CD14-positive monocyte (primary cell): ENCODE data around the gene FHIT. TPM values are rescaled to one million over a fixed set of nuclear protein-coding genes. Genes with fewer than 3 reads are reported as not detected.

Experiments
- DNase-seq, 3 donors: peaks; one replicate each; pipeline ENCODE4 v3.0.0-alpha.2; 2011 to 2022
- H2AFZ ChIP-seq: 2 replicates; pipeline ENCODE4 v1.6.0; 2012; ENCODE audit warnings: mild to moderate bottlenecking, low read depth, low read length, inconsistent platforms; ENCODE audit not compliant: insufficient read depth, poor library complexity, severe bottlenecking
- H3K27ac ChIP-seq, 2 donors: 1 replicate in 1 of 2; 2 replicates in 1 of 2; pipeline ENCODE4 v1.5.1; 2012 to 2013; ENCODE audit warnings: low read length in 2 of 2, control low read depth in 1 of 2, inconsistent platforms in 1 of 2, low read depth in 1 of 2, mild to moderate bottlenecking in 1 of 2
- H3K27me3 ChIP-seq, 2 donors: one replicate each; pipeline versions ENCODE4 v1.6.0 to v1.6.1; 2011 to 2013; ENCODE audit warnings: low read length in 2 of 2; ENCODE audit not compliant: control insufficient read depth in 2 of 2, insufficient read depth in 2 of 2
- H3K36me3 ChIP-seq, 2 donors: replicated peaks in 1 of 2; 1 replicate in 1 of 2; 2 replicates in 1 of 2; pipeline versions ENCODE4 v1.5.1 to v1.6.1; 2012 to 2013; ENCODE audit warnings: low read length in 2 of 2, control low read depth in 1 of 2, inconsistent platforms in 1 of 2, mild to moderate bottlenecking in 1 of 2; ENCODE audit not compliant: insufficient read depth in 2 of 2, control insufficient read depth in 1 of 2
- H3K4me1 ChIP-seq, 2 donors: 1 replicate in 1 of 2; 2 replicates in 1 of 2; pipeline versions ENCODE4 v1.5.1 to v1.6.1; 2012 to 2013; ENCODE audit warnings: low read length in 2 of 2, control low read depth in 1 of 2, inconsistent platforms in 1 of 2, mild to moderate bottlenecking in 1 of 2, moderate library complexity in 1 of 2; ENCODE audit not compliant: insufficient read depth in 2 of 2, control insufficient read depth in 1 of 2
- H3K4me2 ChIP-seq: replicated peaks from 2 replicates; pipeline ENCODE3; 2012; ENCODE audit warnings: low read length, moderate library complexity, mild to moderate bottlenecking; ENCODE audit not compliant: poor library complexity, severe bottlenecking; ENCODE audit errors: extremely low read depth
- H3K4me3 ChIP-seq, 3 experiments: fragments of 200-600 bp in 1 of 3; sonication (generic) in 1 of 3; replicated peaks in 1 of 3; 1 replicate in 2 of 3; 2 replicates in 1 of 3; pipeline ENCODE4 v1.5.1; 2011 to 2013; ENCODE audit warnings: low read length in 3 of 3, mild to moderate bottlenecking in 3 of 3, control low read depth in 2 of 3, low read depth in 2 of 3, inconsistent platforms in 1 of 3, moderate library complexity in 1 of 3
- H3K79me2 ChIP-seq: 2 replicates; pipeline ENCODE4 v1.6.0; 2012; ENCODE audit warnings: mild to moderate bottlenecking, control low read depth, inconsistent platforms, low read length, moderate library complexity; ENCODE audit not compliant: insufficient read depth
- H3K9ac ChIP-seq: 2 replicates; pipeline ENCODE4 v1.6.0; 2017; ENCODE audit warnings: low read length, mild to moderate bottlenecking; ENCODE audit not compliant: insufficient read depth, poor library complexity, severe bottlenecking
- H3K9me3 ChIP-seq, 2 donors: replicated peaks in 1 of 2; 1 replicate in 1 of 2; 2 replicates in 1 of 2; pipeline versions ENCODE4 v1.5.1 to v1.6.1; 2012 to 2013; ENCODE audit warnings: low read length in 2 of 2, control low read depth in 1 of 2; ENCODE audit not compliant: control insufficient read depth in 1 of 2, insufficient read depth in 1 of 2
- H4K20me1 ChIP-seq: 2 replicates; pipeline ENCODE4 v1.6.0; 2012; ENCODE audit warnings: mild to moderate bottlenecking, low read length, control low read depth, moderate library complexity; ENCODE audit not compliant: insufficient read depth
- H3K27ac Mint-ChIP-seq, 7 donors: one replicate each; pipeline ENCODE4 v1.8.0; 2020; ENCODE audit warnings: mild to moderate bottlenecking in 7 of 7, mixed read lengths in 7 of 7, moderate library complexity in 6 of 7, inconsistent platforms in 2 of 7
- H3K27me3 Mint-ChIP-seq, 3 donors: one replicate each; pipeline ENCODE4 v1.8.0; 2021 to 2022; ENCODE audit warnings: low read depth in 3 of 3, mild to moderate bottlenecking in 3 of 3, mixed read lengths in 3 of 3, moderate library complexity in 3 of 3, inconsistent platforms in 1 of 3
- H3K36me3 Mint-ChIP-seq, 2 donors: one replicate each; pipeline ENCODE4 v1.8.0; 2020; ENCODE audit warnings: mixed read lengths in 2 of 2, inconsistent platforms in 1 of 2, mild to moderate bottlenecking in 1 of 2
- H3K4me1 Mint-ChIP-seq: one replicate; pipeline ENCODE4 v1.8.0; 2020; ENCODE audit warnings: mild to moderate bottlenecking, mixed read lengths
- H3K4me3 Mint-ChIP-seq, 2 donors: one replicate each; pipeline ENCODE4 v1.8.0; 2020; ENCODE audit warnings: mild to moderate bottlenecking in 2 of 2, mixed read lengths in 2 of 2, moderate library complexity in 1 of 2
- H3K9me3 Mint-ChIP-seq, 7 donors: one replicate each; pipeline ENCODE4 v1.8.0; 2020 to 2022; ENCODE audit warnings: mixed read lengths in 7 of 7, mild to moderate bottlenecking in 6 of 7, moderate library complexity in 6 of 7, inconsistent platforms in 2 of 7
- CTCF ChIP-seq: fragments of 200-600 bp; IDR thresholded peaks from one replicate; pipeline ENCODE4 v1.8.0; 2022; ENCODE audit warnings: antibody characterized with exemption, mild to moderate bottlenecking
- WGBS: methylation state at CpG from one replicate; pipeline ENCODE4 v1.1.5; 2013; ENCODE audit warnings: missing lambda C conversion rate; ENCODE audit not compliant: insufficient coverage; 5-methylcytosine and 5-hydroxymethylcytosine counted together
- intact Hi-C, 2 donors: fragments of 100-400 bp; cut with micrococcal nuclease; formaldehyde crosslinking; loops; one replicate each; pipeline versions ENCODE4 v1.15.0 to v1.15.1; 2023
- polyA plus RNA-seq, 3 donors: library from polyadenylated mRNA; depleted of rRNA in 1 of 3; unstranded in 2 of 3; stranded (reverse) in 1 of 3; fragments of 300-500 nt in 2 of 3; fragments of >200 nt in 1 of 3; fragmentation: Illumina TruSeq in 2 of 3; gene quantifications; 1 replicate in 2 of 3; 2 replicates in 1 of 3; pipeline ENCODE4 v1.2.3, GENCODE V29; 2012 to 2021

Gene FHIT
- polyA plus RNA-seq, 3 donors = 1.7 to 3.4 (median 3.2) TPM

DNA sequence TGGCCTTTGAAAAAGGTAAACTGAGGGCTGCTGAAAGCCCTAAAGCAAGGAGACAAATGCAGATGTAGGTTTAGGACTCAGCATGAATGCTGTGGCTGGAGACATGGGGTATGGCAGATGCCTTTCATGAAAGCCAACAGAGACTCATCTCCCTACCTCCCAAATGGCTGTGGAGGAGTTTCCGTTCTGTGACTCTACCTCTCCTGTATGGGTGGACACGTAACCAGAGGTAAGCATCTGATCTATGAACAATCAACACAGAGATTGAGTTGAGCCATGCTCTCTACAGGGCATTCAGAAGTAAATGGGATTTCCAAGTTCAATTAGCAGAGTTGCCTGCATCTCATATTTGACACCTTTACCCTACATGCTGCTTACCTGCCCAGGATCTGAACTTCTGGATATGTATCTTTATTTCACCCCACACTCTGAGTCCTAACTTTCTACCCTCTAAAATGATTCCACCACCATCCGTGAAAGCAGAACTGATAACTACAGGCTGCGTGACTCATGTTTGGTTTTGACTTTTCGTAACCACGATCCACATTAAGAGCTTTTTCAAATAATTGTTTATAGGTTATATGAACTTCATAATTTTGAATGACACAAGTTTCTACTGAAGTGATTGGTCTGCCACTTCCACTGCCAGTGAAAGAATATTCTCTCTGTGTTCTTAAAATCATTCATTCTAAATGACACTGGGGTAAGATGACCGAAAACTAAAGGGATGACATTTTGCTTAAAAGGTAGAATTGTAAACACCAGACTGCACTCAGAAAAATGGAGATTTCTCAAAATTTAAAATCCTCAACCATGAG is 1058.7 kb downstream of the FHIT start:
- Histone ChIP-seq H3K36me3 (no peaks in the 10 kb centered on the region), H3K79me2 (no peaks in the 10 kb centered on the region), H3K4me3 (no peak overlapping the region), H3K27me3 (no peaks in the 10 kb centered on the region), H2AFZ (no peak overlapping the region), H3K4me2 (no peak overlapping the region), H3K9me3 (peaks cover 0 to 3% of the 10 kb centered on the region in 2 donors), H4K20me1 (no peaks in the 10 kb centered on the region), H3K4me1 (peaks cover 4 to 5% of the 10 kb centered on the region in 2 donors), H3K9ac (no peak overlapping the region), H3K27ac (no peak overlapping the region)
- TF ChIP-seq CTCF = no peak
- WGBS = no CpG with 5 or more reads among the region's 7 CpGs
- peak in 1 of 3 donors; percentile 1 for DNase-seq
- intact Hi-C loops = no loop called here
- Mint-ChIP-seq H3K4me3 (peak overlapping the region in 1 of 2 donors; percentile 4), H3K27ac (peak overlapping the region in 1 of 7 donors; percentile 61), H3K4me1 (peaks cover 19% of the 10 kb centered on the region), H3K27me3 (peaks cover 0 to 4% (median 2%) of the 10 kb centered on the region in 3 donors), H3K9me3 (peaks cover 0 to 14% (median 6%) of the 10 kb centered on the region in 7 donors), H3K36me3 (no peaks in the 10 kb centered on the region)

GRCh38 chr3:60190073-60190472 is 1061.2 kb downstream of the FHIT start:
- Histone ChIP-seq H4K20me1 (no peaks in the 10 kb centered on the region), H3K9me3 (peaks cover 0 to 3% of the 10 kb centered on the region in 2 donors), H3K27me3 (no peaks in the 10 kb centered on the region), H3K27ac (no peak overlapping the region), H3K79me2 (no peaks in the 10 kb centered on the region), H3K4me2 (no peak overlapping the region), H3K9ac (no peak overlapping the region), H3K4me1 (peaks cover 4 to 5% of the 10 kb centered on the region in 2 donors), H3K36me3 (no peaks in the 10 kb centered on the region), H2AFZ (no peak overlapping the region), H3K4me3 (no peak overlapping the region)
- Mint-ChIP-seq H3K27me3 (peaks cover 0 to 4% (median 2%) of the 10 kb centered on the region in 3 donors), H3K9me3 (peaks cover 0 to 13% (median 5%) of the 10 kb centered on the region in 7 donors), H3K27ac (no peak overlapping the region), H3K4me3 (no peak overlapping the region), H3K36me3 (no peaks in the 10 kb centered on the region), H3K4me1 (peaks cover 19% of the 10 kb centered on the region)
- no peak for DNase-seq
- no CpG with 5 or more reads among the region's 2 CpGs for WGBS
- no peak for TF ChIP-seq CTCF
- intact Hi-C loops = no loop called here
